Measurements from ENCODE around the gene TMEM165.
A peak's percentile ranks its signal among the peaks of the same experiment; 100 is the strongest.

The TMEM165 gene

GRCh38 chr4:55407764-55408163, 12.0 kb downstream of the TMEM165 start:
- no peak for DNase-seq

- no peak for DNase-seq
Observed at GRCh38 chr4:55409468-55410171, 13.9 kb downstream of the TMEM165 start.

GRCh38 chr4:55410431-55410830, 14.7 kb downstream of the TMEM165 start:
- no peak for DNase-seq

GRCh38 chr4:55411621-55412020, 15.9 kb downstream of the TMEM165 start:
- DNase-seq = no peak

GRCh38 chr4:55416176-55416575, 20.4 kb downstream of the TMEM165 start:
- no peak for DNase-seq

- DNase-seq = no peak
Observed at GRCh38 chr4:55424791-55425190, 29.0 kb downstream of the TMEM165 start.

- DNase-seq = no peak
Observed at GRCh38 chr4:55431710-55432336, 36.1 kb downstream of the TMEM165 start.

- DNase-seq = no peak
Observed at GRCh38 chr4:55435141-55435841, 39.5 kb downstream of the TMEM165 start.

- DNase-seq = no peak
Observed at GRCh38 chr4:55437356-55437796, 41.6 kb downstream of the TMEM165 start.

- DNase-seq = no peak
Observed at GRCh38 chr4:55437823-55438222, 42.1 kb downstream of the TMEM165 start.

- DNase-seq = no peak
Observed at GRCh38 chr4:55438314-55438713, 42.6 kb downstream of the TMEM165 start.

- DNase-seq = no peak
Observed at GRCh38 chr4:55439023-55439422, 43.3 kb downstream of the TMEM165 start.

- no peak for DNase-seq
Observed at GRCh38 chr4:55440786-55441185, 45.0 kb downstream of the TMEM165 start.

GRCh38 chr4:55442541-55442940, 46.8 kb downstream of the TMEM165 start:
- DNase-seq = no peak

- DNase-seq = no peak
Observed at GRCh38 chr4:55444827-55445226, 49.1 kb downstream of the TMEM165 start.

GRCh38 chr4:55445921-55446577, 50.3 kb downstream of the TMEM165 start:
- peak; percentile 70 for DNase-seq

- no peak for DNase-seq
Observed at GRCh38 chr4:55446578-55446922, 50.8 kb downstream of the TMEM165 start.

- DNase-seq = no peak
Observed at GRCh38 chr4:55447108-55447708, 51.5 kb downstream of the TMEM165 start.

- DNase-seq = no peak
Observed at GRCh38 chr4:55447831-55448230, 52.1 kb downstream of the TMEM165 start.

- no peak for DNase-seq
Observed at GRCh38 chr4:55450566-55450965, 54.8 kb downstream of the TMEM165 start.

GRCh38 chr4:55458164-55458563, 62.4 kb downstream of the TMEM165 start:
- no peak for DNase-seq

GRCh38 chr4:55458611-55459010, 62.9 kb downstream of the TMEM165 start:
- DNase-seq = no peak

- no peak for DNase-seq
Observed at GRCh38 chr4:55466001-55466400, 70.2 kb downstream of the TMEM165 start.

All from kidney glomerular epithelial cell (primary cell).